ENCODE data around the gene ZNF778. TPM values are rescaled to one million over a fixed set of nuclear protein-coding genes. Genes with fewer than 3 reads are reported as not detected.
A peak's percentile ranks its signal among the peaks of the same experiment; 100 is the strongest.

Gene ZNF778
- total and polyA plus RNA-seq, 2 of the 13 experiments (the other 11 are each of a cell fraction or from before 2014, with no cell fraction given) = 3.8 to 7.2 TPM

DNA sequence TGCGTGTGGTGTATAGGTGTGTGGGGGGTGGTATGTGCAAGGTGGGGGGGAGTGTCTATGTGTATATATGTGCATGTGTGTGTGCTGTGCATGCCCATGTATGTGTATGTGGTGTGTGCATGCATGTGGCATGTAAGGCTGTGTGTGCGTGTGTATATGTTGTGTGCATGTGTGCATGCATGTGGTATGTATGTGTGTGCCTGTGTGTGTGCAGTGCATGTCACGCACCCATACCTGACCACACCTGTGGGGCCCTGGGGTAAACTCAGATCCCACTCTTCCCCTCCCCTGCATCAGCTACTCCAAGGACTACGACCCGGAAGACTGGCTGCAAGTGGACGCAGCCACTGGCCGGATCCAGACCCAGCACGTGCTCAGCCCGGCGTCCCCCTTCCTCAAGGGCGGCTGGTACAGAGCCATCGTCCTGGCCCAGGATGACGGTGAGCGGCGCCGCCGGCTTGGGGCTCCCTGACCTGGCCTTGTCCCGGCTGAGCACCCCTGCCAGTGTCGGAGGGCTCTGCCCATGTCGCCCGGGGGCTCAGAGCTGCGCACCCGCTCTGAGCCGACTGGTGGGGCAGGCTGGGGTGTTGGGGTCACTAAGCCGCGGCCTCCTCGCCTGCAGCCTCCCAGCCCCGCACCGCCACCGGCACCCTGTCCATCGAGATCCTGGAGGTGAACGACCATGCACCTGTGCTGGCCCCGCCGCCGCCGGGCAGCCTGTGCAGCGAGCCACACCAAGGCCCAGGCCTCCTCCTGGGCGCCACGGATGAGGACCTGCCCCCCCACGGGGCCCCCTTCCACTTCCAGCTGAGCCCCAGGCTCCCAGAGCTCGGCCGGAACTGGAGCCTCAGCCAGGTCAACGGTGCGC, 26.2 kb upstream of the ZNF778 start (continued):
- TF ChIP-seq BORCS8-MEF2B (CRISPR knock-in tag; IDR thresholded peaks at IDR 0.05) (peak; percentile 89), RARG (CRISPR knock-in tag; IDR thresholded peaks at IDR 0.05; ENCODE audit: low read depth) (no peak), NR2F6 (IDR thresholded peaks at IDR 0.05) (no peak), NR2F6 (CRISPR knock-in tag; IDR thresholded peaks at IDR 0.05) (peak; percentile 40; the same call in 1 of the 2 replicates), ZNF761 (CRISPR knock-in tag; conservative IDR thresholded peaks at IDR 0.05) (no peak; the same call in 1 of the 2 replicates), PAF1 (CRISPR knock-in tag; IDR thresholded peaks at IDR 0.05) (no peak), SOX13 (IDR thresholded peaks at IDR 0.05) (no peak), SOX13 (CRISPR knock-in tag; conservative IDR thresholded peaks at IDR 0.05 in 1 of 2, IDR thresholded peaks at IDR 0.05 in 1 of 2) (no peak), PRMT3 (CRISPR knock-in tag; IDR thresholded peaks at IDR 0.05; ENCODE audit: borderline replicate concordance, low read depth) (0 out of 2 replicates have a peak, but pooled peaks have one; percentile 45), RXRA (CRISPR knock-in tag; IDR thresholded peaks at IDR 0.05) (peak; percentile 67; the same call in 1 of the 2 replicates), MED1 (CRISPR knock-in tag; IDR thresholded peaks at IDR 0.05) (peak; percentile 45), ZNF777 (CRISPR knock-in tag; IDR thresholded peaks at IDR 0.05) (peak; percentile 18; the same call in 1 of the 2 replicates), HOXA5 (CRISPR knock-in tag; IDR thresholded peaks at IDR 0.05) (0 out of 2 replicates have a peak, but pooled peaks have one; percentile 75), FOXO1 (CRISPR knock-in tag; IDR thresholded peaks at IDR 0.05) (peak; percentile 33), ZNF619 (CRISPR knock-in tag; IDR thresholded peaks at IDR 0.05) (no peak)
- TF ChIP-seq, protein P1, sequence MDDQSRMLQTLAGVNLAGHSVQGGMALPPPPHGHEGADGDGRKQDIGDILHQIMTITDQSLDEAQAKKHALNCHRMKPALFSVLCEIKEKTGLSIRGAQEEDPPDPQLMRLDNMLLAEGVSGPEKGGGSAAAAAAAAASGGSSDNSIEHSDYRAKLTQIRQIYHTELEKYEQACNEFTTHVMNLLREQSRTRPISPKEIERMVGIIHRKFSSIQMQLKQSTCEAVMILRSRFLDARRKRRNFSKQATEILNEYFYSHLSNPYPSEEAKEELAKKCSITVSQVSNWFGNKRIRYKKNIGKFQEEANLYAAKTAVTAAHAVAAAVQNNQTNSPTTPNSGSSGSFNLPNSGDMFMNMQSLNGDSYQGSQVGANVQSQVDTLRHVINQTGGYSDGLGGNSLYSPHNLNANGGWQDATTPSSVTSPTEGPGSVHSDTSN (CRISPR knock-in tag; IDR thresholded peaks at IDR 0.05; ENCODE audit: borderline replicate concordance) = no peak
- TF ChIP-seq, protein P2, sequence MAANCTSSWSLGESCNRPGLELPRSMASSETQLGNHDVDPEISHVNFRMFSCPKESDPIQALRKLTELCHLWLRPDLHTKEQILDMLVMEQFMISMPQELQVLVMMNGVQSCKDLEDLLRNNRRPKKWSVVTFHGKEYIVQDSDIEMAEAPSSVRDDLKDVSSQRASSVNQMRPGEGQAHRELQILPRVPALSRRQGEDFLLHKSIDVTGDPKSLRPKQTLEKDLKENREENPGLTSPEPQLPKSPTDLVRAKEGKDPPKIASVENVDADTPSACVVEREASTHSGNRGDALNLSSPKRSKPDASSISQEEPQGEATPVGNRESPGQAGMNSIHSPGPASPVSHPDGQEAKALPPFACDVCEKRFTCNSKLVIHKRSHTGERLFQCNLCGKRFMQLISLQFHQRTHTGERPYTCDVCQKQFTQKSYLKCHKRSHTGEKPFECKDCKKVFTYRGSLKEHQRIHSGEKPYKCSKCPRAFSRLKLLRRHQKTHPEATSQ (CRISPR knock-in tag; IDR thresholded peaks at IDR 0.05; ENCODE audit: borderline replicate concordance) = no peak
- TF ChIP-seq, protein P3, sequence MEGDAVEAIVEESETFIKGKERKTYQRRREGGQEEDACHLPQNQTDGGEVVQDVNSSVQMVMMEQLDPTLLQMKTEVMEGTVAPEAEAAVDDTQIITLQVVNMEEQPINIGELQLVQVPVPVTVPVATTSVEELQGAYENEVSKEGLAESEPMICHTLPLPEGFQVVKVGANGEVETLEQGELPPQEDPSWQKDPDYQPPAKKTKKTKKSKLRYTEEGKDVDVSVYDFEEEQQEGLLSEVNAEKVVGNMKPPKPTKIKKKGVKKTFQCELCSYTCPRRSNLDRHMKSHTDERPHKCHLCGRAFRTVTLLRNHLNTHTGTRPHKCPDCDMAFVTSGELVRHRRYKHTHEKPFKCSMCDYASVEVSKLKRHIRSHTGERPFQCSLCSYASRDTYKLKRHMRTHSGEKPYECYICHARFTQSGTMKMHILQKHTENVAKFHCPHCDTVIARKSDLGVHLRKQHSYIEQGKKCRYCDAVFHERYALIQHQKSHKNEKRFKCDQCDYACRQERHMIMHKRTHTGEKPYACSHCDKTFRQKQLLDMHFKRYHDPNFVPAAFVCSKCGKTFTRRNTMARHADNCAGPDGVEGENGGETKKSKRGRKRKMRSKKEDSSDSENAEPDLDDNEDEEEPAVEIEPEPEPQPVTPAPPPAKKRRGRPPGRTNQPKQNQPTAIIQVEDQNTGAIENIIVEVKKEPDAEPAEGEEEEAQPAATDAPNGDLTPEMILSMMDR (CRISPR knock-in tag; IDR thresholded peaks at IDR 0.05) = 0 out of 2 replicates have a peak, but pooled peaks have one; percentile 14
- TF ChIP-seq, protein P4, sequence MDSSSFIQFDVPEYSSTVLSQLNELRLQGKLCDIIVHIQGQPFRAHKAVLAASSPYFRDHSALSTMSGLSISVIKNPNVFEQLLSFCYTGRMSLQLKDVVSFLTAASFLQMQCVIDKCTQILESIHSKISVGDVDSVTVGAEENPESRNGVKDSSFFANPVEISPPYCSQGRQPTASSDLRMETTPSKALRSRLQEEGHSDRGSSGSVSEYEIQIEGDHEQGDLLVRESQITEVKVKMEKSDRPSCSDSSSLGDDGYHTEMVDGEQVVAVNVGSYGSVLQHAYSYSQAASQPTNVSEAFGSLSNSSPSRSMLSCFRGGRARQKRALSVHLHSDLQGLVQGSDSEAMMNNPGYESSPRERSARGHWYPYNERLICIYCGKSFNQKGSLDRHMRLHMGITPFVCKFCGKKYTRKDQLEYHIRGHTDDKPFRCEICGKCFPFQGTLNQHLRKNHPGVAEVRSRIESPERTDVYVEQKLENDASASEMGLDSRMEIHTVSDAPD (CRISPR knock-in tag; IDR thresholded peaks at IDR 0.05) = no peak; the same call in 1 of the 2 replicates
- TF ChIP-seq, protein P5, sequence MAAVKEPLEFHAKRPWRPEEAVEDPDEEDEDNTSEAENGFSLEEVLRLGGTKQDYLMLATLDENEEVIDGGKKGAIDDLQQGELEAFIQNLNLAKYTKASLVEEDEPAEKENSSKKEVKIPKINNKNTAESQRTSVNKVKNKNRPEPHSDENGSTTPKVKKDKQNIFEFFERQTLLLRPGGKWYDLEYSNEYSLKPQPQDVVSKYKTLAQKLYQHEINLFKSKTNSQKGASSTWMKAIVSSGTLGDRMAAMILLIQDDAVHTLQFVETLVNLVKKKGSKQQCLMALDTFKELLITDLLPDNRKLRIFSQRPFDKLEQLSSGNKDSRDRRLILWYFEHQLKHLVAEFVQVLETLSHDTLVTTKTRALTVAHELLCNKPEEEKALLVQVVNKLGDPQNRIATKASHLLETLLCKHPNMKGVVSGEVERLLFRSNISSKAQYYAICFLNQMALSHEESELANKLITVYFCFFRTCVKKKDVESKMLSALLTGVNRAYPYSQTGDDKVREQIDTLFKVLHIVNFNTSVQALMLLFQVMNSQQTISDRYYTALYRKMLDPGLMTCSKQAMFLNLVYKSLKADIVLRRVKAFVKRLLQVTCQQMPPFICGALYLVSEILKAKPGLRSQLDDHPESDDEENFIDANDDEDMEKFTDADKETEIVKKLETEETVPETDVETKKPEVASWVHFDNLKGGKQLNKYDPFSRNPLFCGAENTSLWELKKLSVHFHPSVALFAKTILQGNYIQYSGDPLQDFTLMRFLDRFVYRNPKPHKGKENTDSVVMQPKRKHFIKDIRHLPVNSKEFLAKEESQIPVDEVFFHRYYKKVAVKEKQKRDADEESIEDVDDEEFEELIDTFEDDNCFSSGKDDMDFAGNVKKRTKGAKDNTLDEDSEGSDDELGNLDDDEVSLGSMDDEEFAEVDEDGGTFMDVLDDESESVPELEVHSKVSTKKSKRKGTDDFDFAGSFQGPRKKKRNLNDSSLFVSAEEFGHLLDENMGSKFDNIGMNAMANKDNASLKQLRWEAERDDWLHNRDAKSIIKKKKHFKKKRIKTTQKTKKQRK (IDR thresholded peaks at IDR 0.05; ENCODE audit: low read length) = no peak

All from HepG2 (cell line).